GM23338 (cell line): Measurements from ENCODE around the gene PPL.

Experiments
- EZH2phosphoT487 ChIP-seq: fragments of 200-600 bp; sonication (generic); IDR thresholded peaks from one replicate; pipeline ENCODE4 v1.8.1; 2018; ENCODE audit warnings: antibody characterized with exemption; ENCODE audit not compliant: unreplicated experiment
- NANOG ChIP-seq: IDR thresholded peaks from 2 replicates; pipeline ENCODE4 v1.6.1; 2016; ENCODE audit warnings: antibody characterized with exemption, borderline replicate concordance
- POLR2AphosphoS5 ChIP-seq: IDR thresholded peaks from 2 replicates; pipeline ENCODE4 v1.6.1; 2016; ENCODE audit warnings: antibody characterized with exemption, low read depth
- TF ChIP-seq, protein P1 (sequence below), 2 experiments: fragments of 200-600 bp in 1 of 2; sonication (generic) in 1 of 2; conservative IDR thresholded peaks; 2 replicates each; pipeline versions ENCODE4 v1.5.1 to v1.6.1; 2016 to 2017; ENCODE audit warnings: antibody characterized with exemption in 2 of 2, low read depth in 2 of 2, mild to moderate bottlenecking in 2 of 2, moderate library complexity in 1 of 2
- TF ChIP-seq, protein P2 (sequence below): IDR thresholded peaks from one replicate; pipeline ENCODE4 v1.6.1; 2018; ENCODE audit warnings: antibody characterized with exemption; ENCODE audit not compliant: unreplicated experiment

DNA sequence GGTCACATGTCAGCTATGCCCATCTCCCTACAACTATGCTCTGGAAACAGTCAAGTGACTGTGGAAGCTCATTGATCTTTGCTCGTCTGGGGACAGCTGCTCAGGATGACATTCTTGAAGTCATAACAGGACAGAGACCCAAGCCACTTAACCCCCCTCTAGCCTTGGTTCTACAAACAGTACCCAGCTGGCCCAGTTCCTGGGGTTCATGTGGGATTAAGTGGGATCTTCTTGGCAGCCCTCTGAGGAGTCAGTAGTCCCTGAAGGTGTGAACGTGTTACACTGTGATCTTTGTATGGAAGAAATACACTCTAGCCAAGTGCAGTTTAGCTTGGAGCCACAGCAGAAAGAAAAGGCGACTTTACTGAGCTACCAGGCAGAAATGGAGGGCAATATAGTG is 63.9 kb downstream of the PPL start:
- TF ChIP-seq, protein P1, sequence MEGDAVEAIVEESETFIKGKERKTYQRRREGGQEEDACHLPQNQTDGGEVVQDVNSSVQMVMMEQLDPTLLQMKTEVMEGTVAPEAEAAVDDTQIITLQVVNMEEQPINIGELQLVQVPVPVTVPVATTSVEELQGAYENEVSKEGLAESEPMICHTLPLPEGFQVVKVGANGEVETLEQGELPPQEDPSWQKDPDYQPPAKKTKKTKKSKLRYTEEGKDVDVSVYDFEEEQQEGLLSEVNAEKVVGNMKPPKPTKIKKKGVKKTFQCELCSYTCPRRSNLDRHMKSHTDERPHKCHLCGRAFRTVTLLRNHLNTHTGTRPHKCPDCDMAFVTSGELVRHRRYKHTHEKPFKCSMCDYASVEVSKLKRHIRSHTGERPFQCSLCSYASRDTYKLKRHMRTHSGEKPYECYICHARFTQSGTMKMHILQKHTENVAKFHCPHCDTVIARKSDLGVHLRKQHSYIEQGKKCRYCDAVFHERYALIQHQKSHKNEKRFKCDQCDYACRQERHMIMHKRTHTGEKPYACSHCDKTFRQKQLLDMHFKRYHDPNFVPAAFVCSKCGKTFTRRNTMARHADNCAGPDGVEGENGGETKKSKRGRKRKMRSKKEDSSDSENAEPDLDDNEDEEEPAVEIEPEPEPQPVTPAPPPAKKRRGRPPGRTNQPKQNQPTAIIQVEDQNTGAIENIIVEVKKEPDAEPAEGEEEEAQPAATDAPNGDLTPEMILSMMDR (conservative IDR thresholded peaks at IDR 0.05; ENCODE audit: low read depth in 2 of 2), result no peak
- TF ChIP-seq, protein P2, sequence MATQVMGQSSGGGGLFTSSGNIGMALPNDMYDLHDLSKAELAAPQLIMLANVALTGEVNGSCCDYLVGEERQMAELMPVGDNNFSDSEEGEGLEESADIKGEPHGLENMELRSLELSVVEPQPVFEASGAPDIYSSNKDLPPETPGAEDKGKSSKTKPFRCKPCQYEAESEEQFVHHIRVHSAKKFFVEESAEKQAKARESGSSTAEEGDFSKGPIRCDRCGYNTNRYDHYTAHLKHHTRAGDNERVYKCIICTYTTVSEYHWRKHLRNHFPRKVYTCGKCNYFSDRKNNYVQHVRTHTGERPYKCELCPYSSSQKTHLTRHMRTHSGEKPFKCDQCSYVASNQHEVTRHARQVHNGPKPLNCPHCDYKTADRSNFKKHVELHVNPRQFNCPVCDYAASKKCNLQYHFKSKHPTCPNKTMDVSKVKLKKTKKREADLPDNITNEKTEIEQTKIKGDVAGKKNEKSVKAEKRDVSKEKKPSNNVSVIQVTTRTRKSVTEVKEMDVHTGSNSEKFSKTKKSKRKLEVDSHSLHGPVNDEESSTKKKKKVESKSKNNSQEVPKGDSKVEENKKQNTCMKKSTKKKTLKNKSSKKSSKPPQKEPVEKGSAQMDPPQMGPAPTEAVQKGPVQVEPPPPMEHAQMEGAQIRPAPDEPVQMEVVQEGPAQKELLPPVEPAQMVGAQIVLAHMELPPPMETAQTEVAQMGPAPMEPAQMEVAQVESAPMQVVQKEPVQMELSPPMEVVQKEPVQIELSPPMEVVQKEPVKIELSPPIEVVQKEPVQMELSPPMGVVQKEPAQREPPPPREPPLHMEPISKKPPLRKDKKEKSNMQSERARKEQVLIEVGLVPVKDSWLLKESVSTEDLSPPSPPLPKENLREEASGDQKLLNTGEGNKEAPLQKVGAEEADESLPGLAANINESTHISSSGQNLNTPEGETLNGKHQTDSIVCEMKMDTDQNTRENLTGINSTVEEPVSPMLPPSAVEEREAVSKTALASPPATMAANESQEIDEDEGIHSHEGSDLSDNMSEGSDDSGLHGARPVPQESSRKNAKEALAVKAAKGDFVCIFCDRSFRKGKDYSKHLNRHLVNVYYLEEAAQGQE, result no peak
- TF ChIP-seq EZH2phosphoT487 (no peak), POLR2AphosphoS5 (no peak), NANOG (no peak)
